Calu3 (cell line): ENCODE results near the gene PDLIM3. TPM values are rescaled to one million over a fixed set of nuclear protein-coding genes. Genes with fewer than 3 reads are reported as not detected.

ENCODE experiments used
- BruUV-seq: library from RNA; stranded (reverse); fragments of 400-500 nt; replicated peaks from 2 replicates; lab custom pipeline; 2021; lab: Mats Ljungman, UMichigan
- CTCF ChIA-PET: fragments of 300-600 bp; sonication (Branson Sonifier 250); formaldehyde crosslinking; loops from one replicate; lab custom pipeline; 2022; ENCODE audit warnings: antibody characterized with exemption; lab: Charles Lee
- DNase-seq: peaks from one replicate; pipeline ENCODE4 v3.0.0; 2022
- H3K27ac Mint-ChIP-seq: one replicate; pipeline ENCODE4 v1.8.0; 2022; ENCODE audit warnings: mixed read lengths; ENCODE audit not compliant: unreplicated experiment
- H3K27me3 Mint-ChIP-seq: one replicate; pipeline ENCODE4 v1.8.0; 2022; ENCODE audit warnings: mixed read lengths; ENCODE audit not compliant: unreplicated experiment
- H3K36me3 Mint-ChIP-seq: one replicate; pipeline ENCODE4 v1.8.0; 2022; ENCODE audit warnings: mild to moderate bottlenecking, moderate library complexity, mixed read lengths; ENCODE audit not compliant: insufficient read depth, unreplicated experiment
- H3K4me1 Mint-ChIP-seq: one replicate; pipeline ENCODE4 v1.8.0; 2022; ENCODE audit warnings: mild to moderate bottlenecking, low read depth, mixed read lengths; ENCODE audit not compliant: unreplicated experiment
- H3K4me3 Mint-ChIP-seq: one replicate; pipeline ENCODE4 v1.8.0; 2022; ENCODE audit warnings: mild to moderate bottlenecking, low read depth, moderate library complexity, mixed read lengths; ENCODE audit not compliant: unreplicated experiment
- H3K9me3 Mint-ChIP-seq: one replicate; pipeline ENCODE4 v1.8.0; 2022; ENCODE audit warnings: low read depth, mixed read lengths; ENCODE audit not compliant: unreplicated experiment
- CTCF ChIP-seq: fragments of 200-600 bp; IDR thresholded peaks from one replicate; pipeline ENCODE4 v1.8.0; 2022; ENCODE audit warnings: antibody characterized with exemption; ENCODE audit not compliant: unreplicated experiment
- intact Hi-C: fragments of 100-400 bp; cut with micrococcal nuclease; formaldehyde crosslinking; loops from one replicate; pipeline ENCODE4 v1.10.0; 2022; ENCODE audit not compliant: unreplicated experiment
- total RNA-seq: library from RNA; stranded (reverse); gene quantifications from 2 replicates; pipeline ENCODE4 v1.2.3, GENCODE V29; 2022

PDLIM3 gene
- total RNA-seq, 1 experiment from 2014 or later, result 0.50 TPM

- intact Hi-C loops, result no loop called here
- no peaks in the 10 kb centered on the region for H3K27me3 Mint-ChIP-seq
- H3K9me3 Mint-ChIP-seq, result peaks cover 3% of the 10 kb centered on the region
- no peak overlapping the region for H3K4me3 Mint-ChIP-seq
- H3K27ac Mint-ChIP-seq, result no peak overlapping the region
- CTCF ChIA-PET, result no interaction called here
- TF ChIP-seq CTCF, result no peak
- no peaks in the 10 kb centered on the region for H3K4me1 Mint-ChIP-seq
- no TSS peak for BruUV-seq
- H3K36me3 Mint-ChIP-seq, result no peaks in the 10 kb centered on the region
- DNase-seq, result no peak
Observed at GRCh38 chr4:185488650-185489049, 46.7 kb downstream of the PDLIM3 start.

GRCh38 chr4:185481401-185481800, 53.9 kb downstream of the PDLIM3 start:
- Mint-ChIP-seq H3K4me3 (no peak overlapping the region), H3K4me1 (no peaks in the 10 kb centered on the region), H3K27ac (no peak overlapping the region), H3K27me3 (peaks cover 21% of the 10 kb centered on the region), H3K9me3 (no peaks in the 10 kb centered on the region), H3K36me3 (no peaks in the 10 kb centered on the region)
- no peak for TF ChIP-seq CTCF
- no peak for DNase-seq
- CTCF ChIA-PET, result no interaction called here
- BruUV-seq, result no TSS peak
- intact Hi-C loops, result no loop called here

- Mint-ChIP-seq H3K27ac (no peak overlapping the region), H3K4me3 (no peak overlapping the region), H3K9me3 (no peaks in the 10 kb centered on the region), H3K4me1 (no peaks in the 10 kb centered on the region), H3K27me3 (peaks cover 21% of the 10 kb centered on the region), H3K36me3 (no peaks in the 10 kb centered on the region)
- no peak for DNase-seq
- no peak for TF ChIP-seq CTCF
- no TSS peak for BruUV-seq
- intact Hi-C loops, result no loop called here
- CTCF ChIA-PET, result no interaction called here
Observed at GRCh38 chr4:185480016-185480732, 55.1 kb downstream of the PDLIM3 start.

DNA sequence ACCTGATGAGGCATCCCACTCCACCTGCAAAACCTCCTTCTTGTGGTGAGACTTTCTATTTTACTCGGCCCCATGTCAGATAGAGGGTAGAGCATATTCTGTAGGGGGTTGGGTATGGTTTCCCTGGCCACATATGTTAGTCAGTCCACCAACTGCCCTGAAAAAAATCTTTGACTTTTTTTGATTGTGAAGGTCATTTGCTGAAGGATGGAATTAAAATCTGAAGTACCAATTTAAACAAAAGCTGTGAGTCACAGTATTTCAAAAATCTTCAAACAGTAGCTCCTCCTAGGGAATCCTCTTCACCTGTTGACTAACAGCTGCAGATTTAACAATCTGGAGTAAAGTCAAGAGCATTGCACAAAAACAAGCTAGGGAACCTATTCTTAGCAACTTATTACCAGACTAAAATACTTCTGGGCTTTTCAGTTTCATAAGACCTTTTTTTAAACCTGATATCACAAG, 55.8 kb downstream of the PDLIM3 start:
- DNase-seq, result no peak
- H3K27ac Mint-ChIP-seq, result no peak overlapping the region
- no peaks in the 10 kb centered on the region for H3K9me3 Mint-ChIP-seq
- no peaks in the 10 kb centered on the region for H3K36me3 Mint-ChIP-seq
- H3K4me3 Mint-ChIP-seq, result no peak overlapping the region
- BruUV-seq, result no TSS peak
- no peak for TF ChIP-seq CTCF
- CTCF ChIA-PET, result no interaction called here
- H3K4me1 Mint-ChIP-seq, result no peaks in the 10 kb centered on the region
- intact Hi-C loops, result no loop called here
- H3K27me3 Mint-ChIP-seq, result peaks cover 21% of the 10 kb centered on the region
